GM12891 (cell line): ENCODE data around the gene ALDH9A1.

Experiments
- POLR2A ChIP-seq: IDR thresholded peaks from 2 replicates; pipeline ENCODE4 v1.6.1; 2011; ENCODE audit warnings: low read depth, low read length, control low read depth
- POLR2AphosphoS5 ChIP-seq: IDR thresholded peaks from 2 replicates; pipeline ENCODE4 v1.6.1; 2011; ENCODE audit warnings: low read depth, low read length, control low read depth
- TAF1 ChIP-seq: IDR thresholded peaks from 2 replicates; pipeline ENCODE4 v1.6.1; 2011; ENCODE audit warnings: low read depth, low read length, control low read depth

- no peak for TF ChIP-seq POLR2AphosphoS5
- no peak for TF ChIP-seq POLR2A
- TF ChIP-seq TAF1 = no peak
Measured at GRCh38 chr1:165697491-165697880, 876 bp downstream of the ALDH9A1 start.
